ENCODE measurements around the gene MEGF6. TPM values are rescaled to one million over a fixed set of nuclear protein-coding genes. Genes with fewer than 3 reads are reported as not detected.

MEGF6 gene
- polyA plus RNA-seq, 1 donor (not counting 4 experiments of a cell fraction or from before 2014, with no cell fraction given) = 0.24 TPM

DNA sequence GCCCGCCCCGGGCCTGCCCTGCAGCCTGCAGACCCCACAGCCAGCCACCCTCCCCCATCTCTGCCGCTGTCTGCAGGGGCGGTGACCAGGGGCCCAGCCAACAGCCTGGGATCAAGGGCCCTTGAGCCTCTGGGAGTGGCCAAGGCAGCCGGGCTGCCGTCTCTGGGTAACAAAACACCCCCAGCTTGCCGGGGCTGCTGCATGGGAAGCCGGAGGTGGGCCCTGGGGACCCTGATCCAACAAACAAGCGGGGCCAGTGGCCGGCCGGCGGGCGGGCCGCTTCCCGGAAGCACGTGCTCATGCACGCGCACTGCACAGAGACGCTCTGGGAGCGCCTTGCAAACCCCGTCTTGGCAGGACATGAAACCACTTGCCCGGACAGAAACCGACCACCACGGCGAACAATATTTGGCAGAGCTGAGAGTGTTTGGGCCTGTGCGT is 13.2 kb downstream of the MEGF6 start:
- Histone ChIP-seq H3K27ac (ENCODE audit: control insufficient read depth, insufficient read depth, low read length) (no peak overlapping the region), H3K9ac (ENCODE audit: control insufficient read depth, extremely low read depth, insufficient read depth, low read length) (no peak overlapping the region), H3K27me3 (ENCODE audit: control insufficient read depth, extremely low read depth, insufficient read depth, low read length) (no peaks in the 10 kb centered on the region), H3K9me1 (ENCODE audit: control insufficient read depth, extremely low read depth, insufficient read depth, low read length) (no peaks in the 10 kb centered on the region), H3K36me3 (ENCODE audit: control insufficient read depth in 2 of 2, extremely low read depth in 1 of 2, insufficient read depth in 2 of 2, low read length in 2 of 2) (no peaks in the 10 kb centered on the region), H3K4me3 (ENCODE audit: control insufficient read depth in 2 of 3, extremely low read depth in 1 of 3, insufficient read depth in 2 of 3, low read depth in 1 of 3, low read length in 3 of 3) (no peak overlapping the region), H3K79me2 (ENCODE audit: control insufficient read depth, insufficient read depth, low read length) (no peaks in the 10 kb centered on the region), H3K9me3 (ENCODE audit: control insufficient read depth, low read depth, low read length) (no peaks in the 10 kb centered on the region), H4K20me1 (ENCODE audit: control insufficient read depth, extremely low read depth, insufficient read depth, low read length) (no peaks in the 10 kb centered on the region), H3K4me2 (ENCODE audit: control insufficient read depth, extremely low read depth, insufficient read depth, low read depth, low read length) (no peak overlapping the region), H3K4me1 (ENCODE audit: control insufficient read depth, extremely low read depth, insufficient read depth, low read length) (peaks cover 6% of the 10 kb centered on the region), H2AFZ (ENCODE audit: control insufficient read depth, low read length) (peak overlapping the region; percentile 26)
- FAIRE-seq = peak; percentile 80
- no peak for DNase-seq (ENCODE audit: low read depth, low spot score)
- dilution Hi-C loops (cut with MboI; ENCODE audit: extremely low pct_ligation_motif_present, low sequenced_read_pairs) = no loop called here
- TF ChIP-seq EZH2 (IDR thresholded peaks at IDR 0.05; ENCODE audit: low read length) = no peak
- TF ChIP-seq CTCF (optimal IDR thresholded peaks at IDR 0.05 in 1 of 3, IDR thresholded peaks at IDR 0.05 in 1 of 3, conservative IDR thresholded peaks at IDR 0.05 in 1 of 3; ENCODE audit: extremely low read depth in 1 of 3, insufficient read depth in 2 of 3, low read length in 3 of 3) = no peak

GRCh38 chr1:3597599-3597964 is 13.7 kb downstream of the MEGF6 start:
- Histone ChIP-seq H3K4me1 (ENCODE audit: control insufficient read depth, extremely low read depth, insufficient read depth, low read length) (peaks cover 6% of the 10 kb centered on the region), H3K9me1 (ENCODE audit: control insufficient read depth, extremely low read depth, insufficient read depth, low read length) (no peaks in the 10 kb centered on the region), H3K27ac (ENCODE audit: control insufficient read depth, insufficient read depth, low read length) (no peak overlapping the region), H4K20me1 (ENCODE audit: control insufficient read depth, extremely low read depth, insufficient read depth, low read length) (no peaks in the 10 kb centered on the region), H3K79me2 (ENCODE audit: control insufficient read depth, insufficient read depth, low read length) (no peaks in the 10 kb centered on the region), H3K27me3 (ENCODE audit: control insufficient read depth, extremely low read depth, insufficient read depth, low read length) (no peaks in the 10 kb centered on the region), H2AFZ (ENCODE audit: control insufficient read depth, low read length) (no peak overlapping the region), H3K9ac (ENCODE audit: control insufficient read depth, extremely low read depth, insufficient read depth, low read length) (no peak overlapping the region), H3K9me3 (ENCODE audit: control insufficient read depth, low read depth, low read length) (no peaks in the 10 kb centered on the region), H3K4me3 (ENCODE audit: control insufficient read depth in 2 of 3, extremely low read depth in 1 of 3, insufficient read depth in 2 of 3, low read depth in 1 of 3, low read length in 3 of 3) (no peak overlapping the region), H3K36me3 (ENCODE audit: control insufficient read depth in 2 of 2, extremely low read depth in 1 of 2, insufficient read depth in 2 of 2, low read length in 2 of 2) (no peaks in the 10 kb centered on the region), H3K4me2 (ENCODE audit: control insufficient read depth, extremely low read depth, insufficient read depth, low read depth, low read length) (no peak overlapping the region)
- dilution Hi-C loops (cut with MboI; ENCODE audit: extremely low pct_ligation_motif_present, low sequenced_read_pairs) = no loop called here
- DNase-seq (ENCODE audit: low read depth, low spot score) (no peak), FAIRE-seq (no peak)
- no peak for TF ChIP-seq EZH2 (IDR thresholded peaks at IDR 0.05; ENCODE audit: low read length)
- no peak for TF ChIP-seq CTCF (optimal IDR thresholded peaks at IDR 0.05 in 1 of 3, IDR thresholded peaks at IDR 0.05 in 1 of 3, conservative IDR thresholded peaks at IDR 0.05 in 1 of 3; ENCODE audit: extremely low read depth in 1 of 3, insufficient read depth in 2 of 3, low read length in 3 of 3)
